ENCODE results near the gene ARPC3.
"Not testable (repeated sequence)": the region's sequence is repeated elsewhere in the genome, so short reads cannot be mapped to it uniquely, and the experiment has no call there.

Gene ARPC3

GRCh38 chr12:110410086-110410485, 40.1 kb downstream of the ARPC3 start:
- DNase-seq, result not testable (repeated sequence)

GRCh38 chr12:110405126-110405662, 44.9 kb downstream of the ARPC3 start:
- DNase-seq, result not testable (repeated sequence)

DNA sequence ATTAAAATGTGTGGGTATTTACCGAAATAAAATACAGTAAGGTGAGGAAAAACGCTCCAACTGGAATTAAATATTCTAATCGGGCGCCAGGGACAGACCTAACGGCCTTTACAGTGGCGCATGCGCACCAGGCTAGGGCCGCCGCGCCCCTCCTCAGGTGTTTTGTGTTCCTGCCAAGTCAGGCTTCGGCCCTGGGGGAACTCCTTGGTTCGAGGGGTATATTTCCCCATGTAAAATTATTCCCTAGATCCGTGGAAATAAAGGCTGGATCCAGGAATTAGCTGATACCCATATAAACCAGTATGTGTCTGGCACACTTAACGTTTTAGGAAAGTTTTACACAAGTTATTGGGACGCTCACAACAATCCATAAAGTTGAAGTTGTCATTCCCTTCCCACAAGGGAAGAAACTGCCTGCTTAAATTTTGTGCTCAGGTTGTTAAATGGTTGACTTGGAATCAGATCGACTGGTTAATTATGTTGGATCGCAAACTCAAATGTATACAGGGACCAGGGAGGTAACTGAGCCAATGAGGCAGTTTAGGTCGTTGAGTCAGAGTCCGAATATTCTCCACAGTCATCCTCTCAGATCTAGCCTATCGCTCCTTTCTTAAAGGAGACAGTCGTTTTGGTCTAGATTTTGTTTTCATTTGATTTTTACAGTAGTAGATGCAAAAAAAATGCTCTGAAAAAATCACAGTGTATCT, 46.0 kb downstream of the ARPC3 start:
- peak; percentile 86 for DNase-seq

- peak; percentile 89 for DNase-seq
Observed at GRCh38 chr12:110403146-110403975, 46.8 kb downstream of the ARPC3 start, which contains the start of gene ANAPC7. Gene ANAPC7, minus strand, starts transcription at chr12:110403708. Its CDS starts 81 bp downstream, at chr12:110403627.

All from CD4-positive, alpha-beta T cell treated with Interleukin-17A for 4 hours (primary cell).